T-cell (primary cell): ENCODE measurements around the gene C2. TPM values are rescaled to one million over a fixed set of nuclear protein-coding genes. Genes with fewer than 3 reads are reported as not detected.
"Not testable (repeated sequence)": the region's sequence is repeated elsewhere in the genome, so short reads cannot be mapped to it uniquely, and the experiment has no call there.

Experiments
- ATAC-seq, 4 experiments: fragments of 200-7000 bp in 3 of 4; fragments of 150-1000 bp in 1 of 4; cut with Tn5 transposase; replicated peaks in 1 of 4; 1 replicate in 3 of 4; 2 replicates in 1 of 4; pipeline ENCODE4 v1.10.0; 2021; ENCODE audit warnings: moderate library complexity in 3 of 4, mild to moderate bottlenecking in 2 of 4, moderate number of reproducible peaks in 1 of 4
- CTCF ChIA-PET, 2 donors: fragments of 300-600 bp; sonication (Branson Sonifier 250); formaldehyde crosslinking; loops; one replicate each; lab custom pipeline; 2022; ENCODE audit warnings: antibody characterized with exemption in 2 of 2; lab: Charles Lee
- POLR2A ChIA-PET, 2 donors: fragments of 300-600 bp; sonication (Branson Sonifier 250); formaldehyde crosslinking; loops; one replicate each; lab custom pipeline; 2022; ENCODE audit warnings: antibody characterized with exemption in 2 of 2; lab: Charles Lee
- DNase-seq, 35 experiments: peaks; one replicate each; pipeline versions ENCODE4 v3.0.0 to v3.0.0-alpha.2; 2013 to 2023
- H3K27ac ChIP-seq: one replicate; pipeline ENCODE4 v1.5.1; 2013; ENCODE audit warnings: low read length
- H3K27me3 ChIP-seq, 2 experiments: replicated peaks in 1 of 2; 1 replicate in 1 of 2; 2 replicates in 1 of 2; pipeline versions ENCODE4 v1.6.1 to v1.7.0; 2013; ENCODE audit warnings: low read length in 1 of 2, mixed read lengths in 1 of 2; ENCODE audit not compliant: control insufficient read depth in 2 of 2, insufficient read depth in 2 of 2; ENCODE audit errors: extremely low read depth in 1 of 2
- H3K36me3 ChIP-seq, 2 donors: 1 replicate in 1 of 2; 2 replicates in 1 of 2; pipeline versions ENCODE4 v1.6.1 to v1.7.0; 2013; ENCODE audit warnings: low read length in 1 of 2; ENCODE audit not compliant: control insufficient read depth in 2 of 2, insufficient read depth in 1 of 2; ENCODE audit errors: extremely low read depth in 1 of 2
- H3K4me1 ChIP-seq, 2 experiments: 1 replicate in 1 of 2; 2 replicates in 1 of 2; pipeline versions ENCODE4 v1.6.1 to v1.7.0; 2013; ENCODE audit warnings: low read length in 2 of 2, mixed read lengths in 1 of 2; ENCODE audit not compliant: insufficient read depth in 2 of 2, control insufficient read depth in 1 of 2; ENCODE audit errors: extremely low read depth in 1 of 2
- H3K4me3 ChIP-seq, 2 donors: 1 replicate in 1 of 2; 2 replicates in 1 of 2; pipeline versions ENCODE4 v1.5.1 to v1.7.0; 2013; ENCODE audit warnings: mild to moderate bottlenecking in 2 of 2, low read length in 1 of 2, moderate library complexity in 1 of 2; ENCODE audit not compliant: control insufficient read depth in 1 of 2; ENCODE audit errors: extremely low read depth in 1 of 2
- H3K9me3 ChIP-seq: 2 replicates; pipeline ENCODE4 v1.7.0; 2013
- H3K27ac Mint-ChIP-seq, 2 donors: one replicate each; pipeline ENCODE4 v1.8.0; 2020 to 2021; ENCODE audit warnings: mild to moderate bottlenecking in 2 of 2, mixed read lengths in 2 of 2
- H3K27me3 Mint-ChIP-seq, 2 donors: one replicate each; pipeline ENCODE4 v1.8.0; 2021 to 2022; ENCODE audit warnings: mixed read lengths in 2 of 2
- H3K36me3 Mint-ChIP-seq: one replicate; pipeline ENCODE4 v1.8.0; 2021; ENCODE audit warnings: mixed read lengths
- H3K4me1 Mint-ChIP-seq, 3 donors: one replicate each; pipeline ENCODE4 v1.8.0; 2020 to 2022; ENCODE audit warnings: mixed read lengths in 3 of 3, mild to moderate bottlenecking in 1 of 3
- H3K4me3 Mint-ChIP-seq, 3 donors: one replicate each; pipeline ENCODE4 v1.8.0; 2020 to 2022; ENCODE audit warnings: mild to moderate bottlenecking in 3 of 3, mixed read lengths in 3 of 3, moderate library complexity in 3 of 3
- H3K9me3 Mint-ChIP-seq, 3 donors: one replicate each; pipeline ENCODE4 v1.8.0; 2020 to 2022; ENCODE audit warnings: mixed read lengths in 3 of 3
- WGBS: methylation state at CpG from one replicate; pipeline ENCODE4 v1.1.5; 2013; ENCODE audit warnings: missing lambda C conversion rate; ENCODE audit not compliant: insufficient coverage; 5-methylcytosine and 5-hydroxymethylcytosine counted together
- total RNA-seq, 35 experiments: library from RNA in 6 of 35; stranded (reverse) in 6 of 35; fragments of 120-200 nt in 1 of 35; gene quantifications; one replicate each; pipeline versions ENCODE4 v1.2.1 to v1.2.4 and lab custom pipeline; 2013 to 2026

C2 gene
- total RNA-seq, 5 donors from 2014 or later (not counting 1 experiment from before 2014, with no cell fraction given) = 1.3 to 5.1 (median 3.7) TPM

DNA sequence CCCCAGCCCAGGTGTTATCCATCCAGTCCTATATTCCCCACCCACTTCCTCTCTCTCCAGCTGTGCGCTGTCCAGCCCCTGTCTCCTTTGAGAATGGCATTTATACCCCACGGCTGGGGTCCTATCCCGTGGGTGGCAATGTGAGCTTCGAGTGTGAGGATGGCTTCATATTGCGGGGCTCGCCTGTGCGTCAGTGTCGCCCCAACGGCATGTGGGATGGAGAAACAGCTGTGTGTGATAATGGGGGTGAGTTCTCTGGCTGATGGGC is 1.1 kb downstream of the C2 start:
- Histone ChIP-seq H3K27me3 (peaks cover 2 to 16% of the 10 kb centered on the region in 2 experiments), H3K4me1 (no peaks in the 10 kb centered on the region), H3K4me3 (no peak overlapping the region), H3K36me3 (no peaks in the 10 kb centered on the region), H3K9me3 (no peaks in the 10 kb centered on the region), H3K27ac (no peak overlapping the region)
- ATAC-seq = no peak
- no peaks in the 10 kb centered on the region for H3K36me3 Mint-ChIP-seq
- no peak for DNase-seq
- H3K27ac Mint-ChIP-seq = no peak overlapping the region
- H3K4me1 Mint-ChIP-seq = no peaks in the 10 kb centered on the region
- peaks cover 0 to 6% of the 10 kb centered on the region in 2 donors for H3K27me3 Mint-ChIP-seq
- H3K4me3 Mint-ChIP-seq = no peak overlapping the region
- POLR2A ChIA-PET = no interaction called here
- CTCF ChIA-PET = no interaction called here
- no peaks in the 10 kb centered on the region for H3K9me3 Mint-ChIP-seq
- WGBS = 71% methylated on average over 3 of the region's 9 CpGs

DNA sequence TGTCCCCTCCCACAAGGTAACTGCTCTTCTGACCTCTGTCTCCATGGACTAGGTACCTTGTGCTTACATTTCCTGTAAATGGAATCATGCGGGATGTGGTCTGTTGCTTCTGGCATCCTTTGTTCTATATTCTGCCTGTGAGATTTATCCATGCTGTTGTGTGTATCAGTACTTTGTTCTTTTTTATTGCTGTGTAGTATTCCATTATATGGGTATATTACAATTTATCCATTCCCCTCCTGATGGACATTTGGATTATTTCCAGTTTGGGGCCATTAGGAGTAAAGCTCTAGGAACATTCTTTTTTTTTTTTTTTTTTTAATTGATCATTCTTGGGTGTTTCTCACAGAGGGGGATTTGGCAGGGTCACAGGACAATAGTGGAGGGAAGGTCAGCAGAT is 3.4 kb downstream of the C2 start:
- no peak overlapping the region for H3K27ac Mint-ChIP-seq
- Histone ChIP-seq H3K4me3 (no peak overlapping the region), H3K27ac (no peak overlapping the region), H3K9me3 (no peaks in the 10 kb centered on the region), H3K4me1 (no peaks in the 10 kb centered on the region), H3K27me3 (peaks cover 2 to 21% of the 10 kb centered on the region in 2 experiments), H3K36me3 (no peaks in the 10 kb centered on the region)
- CTCF ChIA-PET = no interaction called here
- ATAC-seq = no peak
- no peaks in the 10 kb centered on the region for H3K4me1 Mint-ChIP-seq
- H3K9me3 Mint-ChIP-seq = no peaks in the 10 kb centered on the region
- POLR2A ChIA-PET = no interaction called here
- WGBS = no CpG with 5 or more reads among the region's 1 CpG
- H3K27me3 Mint-ChIP-seq = peaks cover 0 to 8% of the 10 kb centered on the region in 2 donors
- H3K36me3 Mint-ChIP-seq = no peaks in the 10 kb centered on the region
- no peak overlapping the region for H3K4me3 Mint-ChIP-seq
- no peak for DNase-seq

DNA sequence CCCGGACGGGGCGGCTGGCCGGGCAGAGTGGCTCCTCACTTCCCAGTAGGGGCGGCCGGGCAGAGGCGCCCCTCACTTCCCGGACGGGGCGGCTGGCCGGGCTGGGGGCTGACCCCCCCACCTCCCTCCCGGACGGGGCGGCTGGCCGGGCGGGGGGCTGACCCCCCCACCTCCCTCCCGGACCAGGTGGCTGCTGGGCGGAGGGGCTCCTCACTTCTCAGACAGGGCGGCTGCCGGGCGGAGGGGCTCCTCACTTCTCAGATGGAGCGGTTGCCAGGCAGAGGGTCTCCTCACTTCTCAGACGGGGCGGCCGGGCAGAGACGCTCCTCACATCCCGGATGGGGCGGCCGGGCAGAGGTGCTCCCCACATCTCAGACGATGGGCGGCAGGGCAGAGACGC is 4.6 kb downstream of the C2 start:
- H3K27ac Mint-ChIP-seq, POLR2A ChIA-PET, H3K9me3 Mint-ChIP-seq, ATAC-seq, DNase-seq, H3K27me3 Mint-ChIP-seq, H3K4me3 Mint-ChIP-seq, H3K27ac ChIP-seq, H3K4me1 Mint-ChIP-seq, H3K36me3 ChIP-seq, H3K36me3 Mint-ChIP-seq, H3K4me3 ChIP-seq, H3K4me1 ChIP-seq, H3K9me3 ChIP-seq, CTCF ChIA-PET: not testable (repeated sequence)
- H3K27me3 ChIP-seq = peaks cover 2 to 21% of the 10 kb centered on the region in 2 experiments
- no CpG with 5 or more reads among the region's 32 CpGs for WGBS

DNA sequence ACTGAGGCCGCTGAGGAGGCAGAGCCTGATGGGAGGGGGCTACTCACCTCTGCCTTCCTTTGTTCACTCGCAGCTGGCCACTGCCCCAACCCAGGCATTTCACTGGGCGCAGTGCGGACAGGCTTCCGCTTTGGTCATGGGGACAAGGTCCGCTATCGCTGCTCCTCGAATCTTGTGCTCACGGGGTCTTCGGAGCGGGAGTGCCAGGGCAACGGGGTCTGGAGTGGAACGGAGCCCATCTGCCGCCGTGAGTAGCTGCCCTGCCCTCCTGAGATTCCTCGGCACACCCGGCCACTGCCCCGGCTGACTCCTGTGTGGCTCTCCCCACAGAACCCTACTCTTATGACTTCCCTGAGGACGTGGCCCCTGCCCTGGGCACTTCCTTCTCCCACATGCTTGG is 6.0 kb downstream of the C2 start:
- Histone ChIP-seq H3K4me3 (no peak overlapping the region), H3K9me3 (no peaks in the 10 kb centered on the region), H3K27ac (no peak overlapping the region), H3K36me3 (no peaks in the 10 kb centered on the region), H3K27me3 (peaks cover 0 to 12% of the 10 kb centered on the region in 2 experiments), H3K4me1 (no peaks in the 10 kb centered on the region)
- peaks cover 0 to 5% of the 10 kb centered on the region in 2 donors for H3K27me3 Mint-ChIP-seq
- no peaks in the 10 kb centered on the region for H3K4me1 Mint-ChIP-seq
- H3K36me3 Mint-ChIP-seq = no peaks in the 10 kb centered on the region
- no peaks in the 10 kb centered on the region for H3K9me3 Mint-ChIP-seq
- POLR2A ChIA-PET = no interaction called here
- CTCF ChIA-PET = no interaction called here
- DNase-seq (no peak), ATAC-seq (no peak)
- no peak overlapping the region for H3K27ac Mint-ChIP-seq
- WGBS = 91% methylated on average over 17 of the region's 19 CpGs
- H3K4me3 Mint-ChIP-seq = no peak overlapping the region

DNA sequence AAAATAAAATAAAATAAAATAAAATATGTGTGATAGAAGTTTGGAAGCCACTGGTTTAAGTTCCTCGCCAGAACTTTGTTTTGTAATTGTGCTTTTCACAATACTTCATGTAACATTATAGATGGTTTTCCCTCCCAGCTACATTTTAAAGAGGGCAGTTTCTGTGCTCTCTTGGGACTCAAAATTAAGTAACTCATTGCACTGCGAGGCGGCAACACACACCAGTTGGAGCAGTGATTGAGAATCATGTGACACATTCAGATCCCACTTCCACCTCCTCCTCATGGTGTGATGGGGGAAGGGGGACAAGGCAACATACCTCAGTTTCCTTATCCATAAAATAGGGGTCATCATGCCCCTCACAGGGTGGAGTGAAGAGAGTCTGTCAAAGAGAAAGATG is 7.5 kb downstream of the C2 start:
- Histone ChIP-seq H3K27me3 (peaks cover 0 to 9% of the 10 kb centered on the region in 2 experiments), H3K4me1 (no peaks in the 10 kb centered on the region), H3K4me3 (no peak overlapping the region), H3K9me3 (no peaks in the 10 kb centered on the region), H3K27ac (no peak overlapping the region), H3K36me3 (no peaks in the 10 kb centered on the region)
- no peak for DNase-seq
- WGBS = no CpG with 5 or more reads among the region's 3 CpGs
- CTCF ChIA-PET = no interaction called here
- no peaks in the 10 kb centered on the region for H3K4me1 Mint-ChIP-seq
- no peak overlapping the region for H3K27ac Mint-ChIP-seq
- no peaks in the 10 kb centered on the region for H3K36me3 Mint-ChIP-seq
- no peaks in the 10 kb centered on the region for H3K9me3 Mint-ChIP-seq
- POLR2A ChIA-PET = no interaction called here
- peaks cover 0 to 5% of the 10 kb centered on the region in 2 donors for H3K27me3 Mint-ChIP-seq
- no peak overlapping the region for H3K4me3 Mint-ChIP-seq
- no peak for ATAC-seq

DNA sequence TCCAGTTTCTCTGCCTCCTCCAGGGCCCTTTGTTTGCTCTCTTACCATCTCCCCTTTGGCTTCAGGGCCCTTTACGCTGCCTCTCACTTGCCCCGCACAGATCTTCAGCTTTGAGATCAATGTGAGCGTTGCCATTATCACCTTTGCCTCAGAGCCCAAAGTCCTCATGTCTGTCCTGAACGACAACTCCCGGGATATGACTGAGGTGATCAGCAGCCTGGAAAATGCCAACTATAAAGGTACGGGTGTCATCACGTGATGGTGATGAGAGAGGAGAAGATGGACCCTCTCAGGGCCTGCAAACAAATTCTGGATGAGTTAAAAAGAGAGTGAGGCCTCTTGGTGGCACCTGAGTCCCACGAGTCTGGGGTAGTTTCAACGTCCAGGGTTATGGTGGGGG is 8.3 kb downstream of the C2 start:
- ATAC-seq (no peak), DNase-seq (no peak)
- Mint-ChIP-seq H3K27ac (no peak overlapping the region), H3K4me3 (no peak overlapping the region), H3K4me1 (no peaks in the 10 kb centered on the region), H3K9me3 (no peaks in the 10 kb centered on the region), H3K27me3 (peaks cover 0 to 5% of the 10 kb centered on the region in 2 donors), H3K36me3 (no peaks in the 10 kb centered on the region)
- no peak overlapping the region for H3K4me3 ChIP-seq
- H3K27me3 ChIP-seq = peaks cover 0 to 9% of the 10 kb centered on the region in 2 experiments
- no peaks in the 10 kb centered on the region for H3K36me3 ChIP-seq
- H3K9me3 ChIP-seq = no peaks in the 10 kb centered on the region
- H3K27ac ChIP-seq = no peak overlapping the region
- POLR2A ChIA-PET = no interaction called here
- WGBS = 74% methylated on average over 9 of the region's 9 CpGs
- CTCF ChIA-PET = no interaction called here
- no peaks in the 10 kb centered on the region for H3K4me1 ChIP-seq

DNA sequence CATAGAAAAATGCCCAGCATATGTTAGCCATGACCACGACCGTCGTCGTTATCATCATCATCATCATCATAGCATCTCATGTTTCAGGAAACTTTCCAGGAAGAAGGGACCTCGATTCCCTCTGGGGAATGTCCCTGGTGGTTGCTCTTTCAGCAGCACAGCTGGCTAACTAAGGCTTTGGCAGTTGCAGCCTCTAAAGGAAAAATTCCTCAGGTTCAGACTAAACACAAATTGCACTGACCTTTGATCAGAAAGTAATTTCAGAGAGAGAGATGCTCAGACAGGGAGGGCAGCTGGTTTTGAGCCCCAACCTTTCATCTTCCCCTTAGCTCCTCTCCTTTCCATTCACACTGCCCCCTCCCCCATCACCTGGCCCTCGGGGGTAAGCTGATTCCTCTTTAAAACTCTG is 12.7 kb downstream of the C2 start:
- Mint-ChIP-seq H3K4me3 (no peak overlapping the region), H3K9me3 (no peaks in the 10 kb centered on the region), H3K27me3 (peaks cover 8 to 21% of the 10 kb centered on the region in 2 donors), H3K36me3 (no peaks in the 10 kb centered on the region), H3K4me1 (peaks cover 0 to 5% (median 0%) of the 10 kb centered on the region in 3 donors), H3K27ac (no peak overlapping the region)
- peaks cover 0 to 35% of the 10 kb centered on the region in 2 experiments for H3K27me3 ChIP-seq
- ChIA-PET POLR2A (no interaction called here), CTCF (no interaction called here)
- no peaks in the 10 kb centered on the region for H3K4me1 ChIP-seq
- DNase-seq (no peak), ATAC-seq (no peak)
- no peak overlapping the region for H3K4me3 ChIP-seq
- WGBS = 2% methylated on average over 5 of the region's 6 CpGs
- H3K9me3 ChIP-seq = no peaks in the 10 kb centered on the region
- no peaks in the 10 kb centered on the region for H3K36me3 ChIP-seq
- H3K27ac ChIP-seq = no peak overlapping the region
